ENCODE measurements around the gene ABCC1.

GRCh38 chr16:16071631-16072244 is 122.3 kb downstream of the ABCC1 start:
- TF ChIP-seq CTCF (IDR thresholded peaks at IDR 0.05) (no peak), POLR2A (IDR thresholded peaks at IDR 0.05) (no peak)

Measured in adrenal gland (tissue), 5 donors.